Coronary artery (tissue), 2 donors: Measurements from ENCODE around the gene TDRD7.

Experiments used
- DNase-seq: peaks from one replicate; pipeline ENCODE4 v3.0.0-alpha.2; 2017; ENCODE audit warnings: low spot score
- H3K27ac ChIP-seq, 2 donors: fragments of 200-600 bp; sonication (generic); one replicate each; pipeline ENCODE4 v1.5.1; 2016 to 2019
- H3K4me3 ChIP-seq: fragments of 200-600 bp; sonication (generic); 2 replicates; pipeline ENCODE4 v1.5.1; 2016; ENCODE audit warnings: mild to moderate bottlenecking, moderate library complexity
- CTCF ChIP-seq: fragments of 200-600 bp; sonication (generic); IDR thresholded peaks from one replicate; pipeline ENCODE4 v1.5.1; 2019; ENCODE audit warnings: antibody characterized with exemption

Gene TDRD7

DNA sequence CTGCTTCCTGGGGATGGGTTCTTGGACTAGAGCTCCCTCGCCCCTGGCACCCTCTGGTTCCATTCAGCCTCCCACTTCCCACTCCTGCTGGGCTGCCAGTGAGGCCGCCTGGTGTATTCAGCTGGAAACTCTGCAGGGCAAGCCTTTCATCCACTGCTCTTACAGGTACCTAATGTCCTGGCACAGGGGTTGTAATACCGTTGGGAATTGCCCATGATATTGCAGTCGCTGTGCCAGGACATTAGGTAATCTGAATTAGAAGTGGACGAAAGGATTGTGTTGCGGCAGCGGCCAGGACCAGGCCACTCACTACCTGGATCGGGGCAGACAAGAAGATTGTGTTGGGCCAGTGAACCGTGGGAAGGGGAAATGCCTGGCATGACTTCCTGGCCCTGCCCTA, 102.6 kb downstream of the TDRD7 start:
- H3K27ac ChIP-seq: no peak overlapping the region
- DNase-seq: no peak
- no peak overlapping the region for H3K4me3 ChIP-seq
- TF ChIP-seq CTCF: no peak

GRCh38 chr9:97515662-97516061, 103.8 kb downstream of the TDRD7 start:
- no peak for DNase-seq
- no peak overlapping the region for H3K4me3 ChIP-seq
- TF ChIP-seq CTCF: no peak
- H3K27ac ChIP-seq: no peak overlapping the region

GRCh38 chr9:97516111-97516510, 104.2 kb downstream of the TDRD7 start:
- Histone ChIP-seq H3K27ac (no peak overlapping the region), H3K4me3 (no peak overlapping the region)
- DNase-seq: no peak
- TF ChIP-seq CTCF: no peak

DNA sequence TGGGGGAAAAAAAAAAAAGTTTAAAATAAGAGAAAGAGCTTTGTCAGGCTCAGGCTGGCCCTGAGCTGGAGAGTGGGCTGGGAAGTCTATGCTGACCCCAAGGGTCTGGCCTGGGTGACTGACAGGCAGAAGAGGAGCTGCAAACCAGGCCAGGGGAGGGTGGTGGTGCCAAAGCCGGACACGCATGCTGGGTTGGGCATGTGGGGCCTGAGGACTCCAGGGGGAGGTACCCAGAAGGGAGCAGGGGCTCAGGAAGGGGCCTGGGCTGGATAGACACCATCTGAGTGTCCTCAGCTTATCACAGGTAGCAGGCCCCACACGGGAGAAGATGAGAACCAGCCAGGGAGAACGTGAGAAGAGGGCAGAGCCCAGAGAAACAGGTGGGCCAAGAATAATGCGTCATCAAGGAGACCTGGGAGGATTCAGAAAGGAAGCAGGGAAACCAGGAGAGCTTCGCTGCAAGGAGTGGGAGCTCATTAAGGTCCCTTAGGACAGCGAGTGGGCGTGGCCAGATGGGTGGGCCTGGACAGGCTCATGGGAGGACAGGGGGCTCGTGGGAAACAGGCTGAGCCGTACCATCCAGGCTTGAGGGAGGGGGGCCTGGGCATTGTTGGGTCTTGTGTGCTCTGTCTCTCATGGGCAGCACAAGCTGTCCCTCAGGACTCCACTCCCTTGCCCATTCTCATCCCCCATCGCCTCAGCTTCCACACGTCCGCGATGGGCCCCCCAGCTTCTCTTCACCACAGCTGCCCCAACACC, 105.6 kb downstream of the TDRD7 start:
- Histone ChIP-seq H3K27ac (no peak overlapping the region), H3K4me3 (no peak overlapping the region)
- DNase-seq: no peak
- TF ChIP-seq CTCF: no peak

GRCh38 chr9:97518166-97518908, 106.4 kb downstream of the TDRD7 start:
- no peak for DNase-seq
- TF ChIP-seq CTCF: no peak
- H3K27ac ChIP-seq: peak overlapping the region in 1 of 2 donors; percentile 30
- no peak overlapping the region for H3K4me3 ChIP-seq

DNA sequence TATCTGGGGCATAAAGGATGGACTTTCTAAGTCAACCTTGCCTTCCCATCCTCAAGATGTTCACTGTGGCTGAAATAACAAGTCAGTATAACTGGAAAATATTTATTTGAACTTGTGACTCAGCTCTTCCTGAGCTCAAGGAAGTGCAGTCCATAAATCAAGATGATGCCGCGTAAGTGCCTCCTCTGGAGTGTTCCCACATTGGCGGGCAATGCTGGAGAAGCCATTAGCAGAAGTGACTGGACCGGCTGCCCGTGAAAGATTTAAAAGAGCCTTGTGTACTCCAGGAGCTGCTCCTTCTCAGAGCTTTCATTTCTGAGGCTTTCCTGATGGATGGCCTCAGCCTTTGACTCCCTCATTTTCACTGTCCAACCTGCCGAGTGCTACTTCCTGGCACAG, 107.0 kb downstream of the TDRD7 start:
- H3K27ac ChIP-seq: peak overlapping the region in 1 of 2 donors; percentile 30
- TF ChIP-seq CTCF: no peak
- H3K4me3 ChIP-seq: no peak overlapping the region
- no peak for DNase-seq
